Measurements from ENCODE around the gene ZNF318. TPM values are rescaled to one million over a fixed set of nuclear protein-coding genes. Genes with fewer than 3 reads are reported as not detected.
"Not testable (repeated sequence)": the region's sequence is repeated elsewhere in the genome, so short reads cannot be mapped to it uniquely, and the experiment has no call there.

The ZNF318 gene
- total and polyA plus RNA-seq, 10 donors, result 8.6 to 56.9 (median 33.1) TPM

GRCh38 chr6:43412541-43412940 is 43.1 kb upstream of the ZNF318 start:
- no peak for DNase-seq
- intact Hi-C loops (cut with DNase I; ENCODE audit: low total_unique reads), result no loop called here
- peaks cover 0 to 9% (median 0%) of the 10 kb centered on the region in 8 donors for H3K9me3 ChIP-seq
- WGBS, 5 donors, result 69 to 91% (median 77%) methylated on average over 5 of the region's 5 CpGs
- no peaks in the 10 kb centered on the region for H3K4me1 ChIP-seq
- no peak overlapping the region for H3K27ac ChIP-seq
- H3K36me3 ChIP-seq, result no peaks in the 10 kb centered on the region
- no peak overlapping the region for H3K4me3 ChIP-seq
- TF ChIP-seq POLR2AphosphoS5 (IDR thresholded peaks at IDR 0.05), result no peak
- TF ChIP-seq POLR2A (IDR thresholded peaks at IDR 0.05), result no peak
- TF ChIP-seq CTCF (IDR thresholded peaks at IDR 0.05 in 8 of 11, conservative IDR thresholded peaks at IDR 0.05 in 3 of 11), result no peak
- peaks cover 0 to 12% (median 0%) of the 10 kb centered on the region in 7 donors for H3K27me3 ChIP-seq (replicated peaks in 1 of 7)

- H3K27me3 ChIP-seq (replicated peaks in 1 of 7), result peaks cover 0 to 12% (median 0%) of the 10 kb centered on the region in 7 donors
- WGBS, 5 donors, result 88 to 96% (median 92%) methylated on average over 1 of the region's 1 CpG
- H3K36me3 ChIP-seq; DNase-seq; intact Hi-C loops (cut with DNase I; ENCODE audit: low total_unique reads); H3K9me3 ChIP-seq; H3K4me3 ChIP-seq; H3K27ac ChIP-seq; H3K4me1 ChIP-seq: not testable (repeated sequence)
Measured at GRCh38 chr6:43410776-43411175, 41.3 kb upstream of the ZNF318 start.

GRCh38 chr6:43408259-43408658 is 38.8 kb upstream of the ZNF318 start:
- H3K4me3 ChIP-seq, result no peak overlapping the region
- no peak overlapping the region for H3K27ac ChIP-seq
- no peak for DNase-seq
- no peaks in the 10 kb centered on the region for H3K36me3 ChIP-seq
- no peaks in the 10 kb centered on the region for H3K4me1 ChIP-seq
- 89 to 98% (median 97%) methylated on average over 4 of the region's 4 CpGs for WGBS, 5 donors
- H3K9me3 ChIP-seq, result peaks cover 0 to 7% (median 0%) of the 10 kb centered on the region in 8 donors
- intact Hi-C loops (cut with DNase I; ENCODE audit: low total_unique reads), result no loop called here
- H3K27me3 ChIP-seq (replicated peaks in 1 of 7), result peaks cover 0 to 16% (median 0%) of the 10 kb centered on the region in 7 donors
- TF ChIP-seq POLR2AphosphoS5 (IDR thresholded peaks at IDR 0.05), result no peak
- no peak for TF ChIP-seq POLR2A (IDR thresholded peaks at IDR 0.05)
- no peak for TF ChIP-seq CTCF (IDR thresholded peaks at IDR 0.05 in 8 of 11, conservative IDR thresholded peaks at IDR 0.05 in 3 of 11)

- Histone ChIP-seq H3K4me1 (no peaks in the 10 kb centered on the region), H3K36me3 (no peaks in the 10 kb centered on the region), H3K9me3 (no peaks in the 10 kb centered on the region), H3K27ac (no peak overlapping the region), H3K27me3 (replicated peaks in 1 of 7) (peaks cover 0 to 13% (median 0%) of the 10 kb centered on the region in 7 donors), H3K4me3 (no peak overlapping the region)
- TF ChIP-seq POLR2AphosphoS5 (IDR thresholded peaks at IDR 0.05), result no peak
- no peak for TF ChIP-seq CTCF (IDR thresholded peaks at IDR 0.05 in 8 of 11, conservative IDR thresholded peaks at IDR 0.05 in 3 of 11)
- TF ChIP-seq POLR2A (IDR thresholded peaks at IDR 0.05), result no peak
- 68 to 96% (median 78%) methylated on average over 1 of the region's 1 CpG for WGBS, 5 donors
- intact Hi-C loops (cut with DNase I; ENCODE audit: low total_unique reads), result no loop called here
- no peak for DNase-seq
Measured at GRCh38 chr6:43407296-43407695, 37.8 kb upstream of the ZNF318 start.

- H3K4me3 ChIP-seq, result no peak overlapping the region
- no peak overlapping the region for H3K27ac ChIP-seq
- no peak for DNase-seq
- TF ChIP-seq CTCF (IDR thresholded peaks at IDR 0.05 in 8 of 11, conservative IDR thresholded peaks at IDR 0.05 in 3 of 11) (no peak), POLR2A (IDR thresholded peaks at IDR 0.05) (no peak), POLR2AphosphoS5 (IDR thresholded peaks at IDR 0.05) (no peak)
- H3K36me3 ChIP-seq, result no peaks in the 10 kb centered on the region
- intact Hi-C loops (cut with DNase I; ENCODE audit: low total_unique reads), result no loop called here
- no peaks in the 10 kb centered on the region for H3K4me1 ChIP-seq
- WGBS, 5 donors, result 50 to 62% (median 59%) methylated on average over 3 of the region's 3 CpGs
- H3K9me3 ChIP-seq, result no peaks in the 10 kb centered on the region
- peaks cover 0 to 14% (median 0%) of the 10 kb centered on the region in 7 donors for H3K27me3 ChIP-seq (replicated peaks in 1 of 7)
Measured at GRCh38 chr6:43405354-43405753, 35.9 kb upstream of the ZNF318 start.

Data from spleen (tissue), 11 donors.